ENCODE data around the gene IL1RAPL2.
A peak's percentile ranks its signal among the peaks of the same experiment; 100 is the strongest.
"Not testable (repeated sequence)": the region's sequence is repeated elsewhere in the genome, so short reads cannot be mapped to it uniquely, and the experiment has no call there.

IL1RAPL2 gene

DNA sequence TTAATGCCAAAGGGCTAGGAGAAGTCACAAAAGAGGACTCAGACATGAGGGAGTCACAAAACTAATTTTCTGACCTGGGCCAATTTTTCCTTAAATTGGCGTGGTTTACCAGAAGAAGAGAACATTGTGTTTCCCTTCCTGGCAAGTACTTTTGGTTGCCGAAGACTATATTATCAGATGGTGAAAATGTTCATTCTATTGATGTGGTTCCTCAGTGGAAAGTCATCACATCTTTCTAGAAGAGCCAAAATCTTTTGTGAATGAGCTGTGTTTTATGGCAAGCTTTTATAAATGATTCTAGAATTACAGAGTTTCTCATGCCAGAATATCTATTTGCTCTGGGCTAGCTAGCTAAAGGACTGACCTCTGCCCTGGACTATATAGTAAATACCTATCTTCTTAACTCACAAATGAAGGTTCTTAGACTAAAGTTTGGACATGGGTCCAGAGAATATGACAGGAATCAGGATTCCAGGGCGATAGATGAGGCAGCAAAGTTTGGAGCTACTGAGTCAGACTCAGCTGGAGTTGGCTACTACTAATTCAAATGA, 288.9 kb downstream of the IL1RAPL2 start:
- DNase-seq (ENCODE audit: low read depth) = no peak

DNA sequence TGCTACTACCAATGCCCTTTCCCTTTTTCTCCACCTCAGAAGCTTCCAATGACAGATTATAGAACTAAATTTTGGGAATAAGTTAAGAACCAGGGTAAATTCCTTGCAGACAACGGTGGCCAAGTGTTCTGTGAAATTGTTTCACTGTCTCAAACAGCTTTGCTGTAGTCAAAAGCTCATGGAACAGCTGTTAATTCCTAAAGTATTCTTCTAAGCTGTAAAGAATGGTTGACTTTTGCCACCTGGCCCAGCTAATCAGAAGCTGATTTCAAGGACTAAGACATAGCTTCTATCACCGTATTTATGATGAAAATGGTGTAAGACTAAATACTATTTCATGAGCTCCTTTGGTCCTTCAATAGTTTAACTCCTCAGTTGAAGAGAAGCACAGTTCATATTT, 297.5 kb downstream of the IL1RAPL2 start:
- no peak for DNase-seq (ENCODE audit: low read depth)

DNA sequence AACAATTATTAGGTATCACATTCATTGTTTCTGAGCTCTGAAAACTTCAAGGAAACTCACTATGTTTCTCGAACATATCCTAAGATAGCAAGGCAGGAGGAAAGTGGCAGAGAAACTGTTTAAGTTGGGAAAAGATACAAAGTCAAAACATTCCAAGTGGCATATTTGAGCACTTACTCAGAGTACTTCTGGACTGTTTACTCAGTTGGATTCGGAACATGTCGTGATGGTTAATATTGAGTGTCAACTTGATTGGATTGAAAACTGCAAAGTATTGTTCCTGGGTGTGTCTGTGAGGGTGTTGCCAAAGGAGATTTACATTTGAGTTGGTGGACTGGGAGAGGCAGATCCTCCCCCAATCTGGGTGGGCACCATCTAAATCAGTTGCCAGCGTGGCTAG, 298.3 kb downstream of the IL1RAPL2 start:
- DNase-seq (ENCODE audit: low read depth) = no peak

DNA sequence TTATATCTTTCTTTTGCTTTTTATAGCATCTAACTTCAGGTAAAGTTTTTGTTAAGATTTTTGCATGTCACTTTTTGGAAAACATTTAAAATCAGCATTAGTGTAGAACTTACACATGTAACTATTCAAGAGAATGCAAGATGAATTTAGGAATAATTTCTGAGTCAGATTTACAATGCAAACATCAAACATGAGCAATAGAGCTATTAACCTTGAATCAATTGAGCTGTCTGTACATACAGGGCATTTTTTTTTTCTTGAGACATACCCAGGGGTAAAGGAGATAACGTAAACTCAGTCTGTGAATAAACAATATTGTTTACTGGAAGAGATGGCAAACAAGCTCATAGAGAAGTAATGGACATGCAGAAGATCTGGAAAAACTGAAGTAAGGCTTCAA, 311.5 kb downstream of the IL1RAPL2 start:
- no peak for DNase-seq (ENCODE audit: low read depth)

DNA sequence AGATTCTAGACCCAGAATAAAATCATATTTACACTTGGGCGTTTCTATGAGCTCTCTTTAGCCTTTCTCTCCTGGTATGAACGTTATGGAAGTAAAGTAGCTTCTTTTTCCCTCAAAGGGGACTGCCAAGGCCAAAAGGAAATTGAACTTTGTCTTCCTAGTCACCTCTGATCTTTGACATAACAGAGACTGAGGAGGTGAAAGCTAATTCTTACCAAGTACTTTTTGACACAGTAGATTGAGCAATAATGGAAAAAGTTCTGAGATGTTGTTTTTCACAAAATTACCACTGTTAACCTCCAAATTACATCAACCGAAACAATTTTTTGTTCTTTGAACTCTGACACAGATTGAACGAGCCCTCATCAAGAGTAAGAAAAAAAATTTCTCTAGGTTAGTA, 336.1 kb downstream of the IL1RAPL2 start:
- DNase-seq (ENCODE audit: low read depth) = no peak

DNA sequence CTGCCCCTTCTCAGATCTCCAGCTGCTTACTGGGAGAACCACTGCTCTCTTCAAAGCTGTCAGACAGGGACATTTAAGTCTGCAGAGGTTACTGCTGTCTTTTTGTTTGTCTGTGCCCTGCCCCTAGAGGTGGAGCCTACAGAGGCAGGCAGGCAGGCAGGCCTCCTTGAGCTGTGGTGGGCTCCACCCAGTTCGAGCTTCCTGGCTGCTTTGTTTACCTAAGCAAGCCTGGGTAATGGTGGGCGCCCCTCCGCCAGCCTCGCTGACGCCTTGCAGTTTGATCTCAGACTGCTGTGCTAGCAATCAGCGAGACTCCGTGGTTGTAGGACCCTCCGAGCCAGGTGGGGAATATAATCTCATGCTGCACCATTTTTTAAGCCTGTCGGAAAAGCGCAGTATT, 343.7 kb downstream of the IL1RAPL2 start:
- DNase-seq (ENCODE audit: low read depth) = not testable (repeated sequence)

DNA sequence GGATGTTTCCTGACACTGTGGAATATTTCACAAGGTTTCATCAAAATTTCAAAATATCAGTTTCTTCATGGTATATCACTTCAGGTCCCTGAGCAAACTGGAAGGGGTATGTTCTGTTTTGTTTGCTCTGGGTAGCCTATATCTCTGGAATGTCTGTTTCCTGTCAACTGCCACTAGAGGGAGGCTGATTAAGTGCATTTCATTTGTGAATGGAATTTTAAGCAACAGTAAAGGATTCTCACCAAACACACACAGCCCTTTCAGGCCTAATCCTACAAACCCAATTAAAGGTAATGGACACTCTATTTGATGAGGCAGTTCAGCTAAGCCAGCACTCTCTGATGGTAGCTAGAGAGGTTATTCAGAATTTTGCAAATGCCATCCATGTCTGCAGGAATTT, 347.3 kb downstream of the IL1RAPL2 start:
- DNase-seq (ENCODE audit: low read depth) = no peak

DNA sequence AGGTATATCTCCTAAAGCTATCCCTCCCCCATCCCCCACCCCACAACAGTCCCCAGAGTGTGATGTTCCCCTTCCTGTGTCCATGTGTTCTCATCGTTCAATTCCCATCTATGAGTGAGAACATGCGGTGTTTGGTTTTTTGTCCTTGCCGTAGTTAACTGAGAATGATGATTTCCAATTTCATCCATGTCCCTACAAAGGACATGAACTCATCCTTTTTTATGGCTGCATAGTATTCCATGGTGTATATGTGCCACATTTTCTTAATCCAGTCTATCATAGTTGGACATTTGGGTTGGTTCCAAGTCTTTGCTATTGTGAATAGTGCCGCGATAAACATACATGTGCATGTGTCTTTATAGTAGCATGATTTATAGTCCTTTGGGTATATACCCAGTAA, 348.7 kb downstream of the IL1RAPL2 start:
- DNase-seq (ENCODE audit: low read depth) = not testable (repeated sequence)

DNA sequence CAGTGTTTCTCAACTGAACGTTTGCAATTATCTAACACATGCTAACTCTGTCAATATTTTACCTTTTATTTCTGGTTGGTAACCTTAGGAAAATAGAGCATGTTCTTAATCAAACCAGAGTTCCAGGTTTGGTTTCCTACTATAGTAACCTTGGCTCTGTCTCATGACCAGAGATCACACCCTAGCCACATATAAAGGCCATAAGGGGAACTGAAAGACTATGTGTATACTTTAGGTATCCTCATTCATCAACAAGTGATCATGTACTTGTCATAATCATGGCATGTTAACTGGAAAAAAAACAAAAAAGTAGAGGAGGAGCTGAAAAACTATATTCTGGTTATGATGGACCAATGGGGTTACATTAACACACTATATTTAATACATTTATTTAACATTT, 352.1 kb downstream of the IL1RAPL2 start:
- DNase-seq (ENCODE audit: low read depth) = no peak

DNA sequence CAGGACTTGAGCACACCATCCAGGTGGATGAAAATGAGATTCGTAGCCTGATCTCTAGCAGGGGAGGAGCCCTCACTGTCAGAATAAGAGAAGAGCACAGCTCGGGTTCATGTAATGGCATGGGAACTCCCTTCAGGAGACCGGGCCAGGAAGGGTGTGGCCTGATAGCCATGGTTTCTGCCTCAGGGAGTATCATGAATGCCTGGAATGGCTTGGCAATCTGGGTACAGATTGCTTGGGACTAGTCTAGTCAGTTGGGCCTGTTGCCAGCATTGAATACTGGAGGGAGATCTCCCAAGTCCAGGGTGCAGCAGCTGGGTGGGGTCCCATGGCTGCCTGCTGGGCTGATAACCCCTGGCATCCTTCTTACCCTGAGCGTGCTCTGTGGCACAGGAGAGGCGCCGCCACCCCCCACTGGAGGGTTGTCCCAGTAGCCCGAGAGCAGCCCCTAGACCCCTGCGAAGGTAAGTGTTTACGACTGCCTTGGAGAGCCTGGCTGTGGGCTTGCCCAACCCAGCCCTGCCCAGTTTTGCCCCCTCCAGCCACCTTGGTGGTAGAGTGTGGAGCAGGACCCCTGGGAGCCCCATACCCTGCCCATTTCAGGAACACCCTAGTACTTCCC, 355.7 kb downstream of the IL1RAPL2 start:
- DNase-seq (ENCODE audit: low read depth) = no peak

DNA sequence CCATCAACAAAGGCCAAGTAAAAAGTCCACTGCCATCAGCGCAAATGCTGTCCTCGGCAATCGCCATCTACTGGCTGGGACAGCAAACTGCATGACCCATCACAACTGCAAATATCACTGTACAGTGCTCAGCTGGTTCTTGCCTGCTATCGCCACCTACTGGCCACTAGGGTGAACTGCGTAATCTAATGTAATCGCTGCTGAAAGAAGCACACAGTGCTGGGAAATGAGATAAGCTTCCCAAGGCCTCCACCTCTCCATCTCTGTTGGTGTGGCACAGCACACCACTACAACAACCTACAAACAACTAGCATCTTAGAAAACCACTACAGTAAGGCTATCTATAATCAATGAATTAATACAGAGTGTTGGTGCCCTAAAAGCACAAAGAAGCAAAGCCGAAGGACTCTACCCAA, 356.2 kb downstream of the IL1RAPL2 start:
- peak; percentile 14 for DNase-seq (ENCODE audit: low read depth)

DNA sequence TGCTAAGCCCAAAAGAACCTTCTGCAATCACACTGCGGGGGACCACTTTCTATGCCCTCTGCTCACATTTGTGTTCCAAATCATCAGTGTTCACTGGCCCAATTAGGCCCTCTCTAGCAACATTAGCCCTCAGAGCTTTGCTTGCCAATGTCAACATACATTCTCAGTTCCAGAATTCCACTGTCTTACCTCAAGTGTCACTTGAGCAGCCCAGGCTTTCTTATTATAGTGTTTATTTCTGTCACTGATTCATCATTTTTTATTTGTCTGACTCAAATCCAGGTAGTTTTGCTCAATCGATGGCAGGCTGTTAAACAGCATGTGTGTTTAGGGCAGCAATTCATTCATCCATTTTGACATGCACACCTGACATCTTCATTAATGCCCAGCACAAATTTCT, 363.3 kb downstream of the IL1RAPL2 start:
- no peak for DNase-seq (ENCODE audit: low read depth)

DNA sequence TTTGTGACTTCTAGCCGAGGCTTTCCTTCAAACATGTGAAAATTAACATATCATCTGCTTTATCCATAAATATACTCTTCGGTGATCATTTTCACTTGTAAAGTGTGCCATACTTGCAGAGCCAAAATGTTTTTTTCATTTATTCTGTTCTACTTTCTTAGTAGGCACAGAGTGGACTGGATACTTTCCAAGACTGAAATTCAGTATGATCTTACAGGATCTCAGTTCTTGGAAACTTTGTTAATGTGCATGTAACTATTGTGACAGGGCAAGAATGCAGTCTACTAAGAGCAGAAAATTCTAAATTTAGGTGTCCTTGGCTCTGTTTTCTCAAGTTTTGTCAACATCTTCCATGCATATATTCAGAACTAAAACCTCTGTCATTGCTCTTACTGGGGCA, 369.6 kb downstream of the IL1RAPL2 start:
- DNase-seq (ENCODE audit: low read depth) = no peak

DNA sequence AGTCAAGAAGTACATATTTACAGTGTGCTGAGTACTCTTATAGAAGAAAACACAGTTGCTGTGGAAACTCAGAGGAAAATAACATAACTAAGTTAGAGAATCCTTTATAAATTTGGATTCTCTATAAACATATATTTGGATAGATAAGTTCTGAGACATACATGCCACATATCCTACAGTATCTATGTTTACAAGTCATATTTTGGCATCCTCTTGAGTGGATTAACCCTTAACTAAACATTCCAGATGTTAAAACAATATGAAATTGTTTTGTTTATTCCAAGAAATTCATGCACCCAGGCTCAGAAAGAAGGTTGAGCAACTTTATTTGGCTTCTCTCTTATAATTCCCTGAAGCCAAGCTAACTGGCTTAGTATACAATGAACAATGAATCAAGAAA, 387.3 kb downstream of the IL1RAPL2 start:
- no peak for DNase-seq (ENCODE audit: low read depth)

DNA sequence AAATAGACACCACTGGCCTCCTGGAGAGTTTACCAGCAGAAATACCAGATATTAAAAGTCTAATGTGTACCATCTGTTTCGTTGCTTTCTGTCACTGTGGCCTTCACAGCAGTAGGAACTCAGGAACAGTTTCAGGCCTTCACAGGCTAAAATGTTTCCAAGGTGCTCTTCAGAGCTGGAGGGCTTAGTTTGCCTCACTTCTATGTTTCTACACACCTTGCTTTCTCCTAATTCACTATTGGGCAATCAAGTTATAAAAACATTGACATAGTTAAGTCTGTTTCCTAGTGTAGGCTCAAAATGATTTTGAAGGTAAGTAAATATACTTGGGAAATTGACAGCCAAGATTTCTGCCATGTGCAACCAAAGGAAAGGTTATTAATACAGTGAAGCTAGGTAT, 395.9 kb downstream of the IL1RAPL2 start:
- no peak for DNase-seq (ENCODE audit: low read depth)

DNA sequence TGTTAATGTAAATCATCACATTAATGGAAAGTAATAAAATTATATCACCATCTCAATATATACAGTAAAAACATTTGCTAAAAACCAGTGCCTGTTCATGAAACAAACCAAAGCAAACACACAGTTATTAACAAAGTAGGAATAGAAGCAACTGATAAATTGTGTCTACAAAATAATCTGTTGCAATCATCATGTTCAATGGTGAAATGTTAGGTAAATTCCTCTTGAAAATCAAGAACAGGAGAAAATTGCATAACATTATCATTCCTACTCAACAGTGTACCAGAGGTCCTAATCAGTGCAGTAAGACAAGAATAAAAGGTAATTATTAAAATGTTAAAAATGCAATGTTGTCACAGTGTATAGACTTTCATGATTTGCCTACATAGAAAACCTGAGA, 402.2 kb downstream of the IL1RAPL2 start:
- DNase-seq (ENCODE audit: low read depth) = no peak

DNA sequence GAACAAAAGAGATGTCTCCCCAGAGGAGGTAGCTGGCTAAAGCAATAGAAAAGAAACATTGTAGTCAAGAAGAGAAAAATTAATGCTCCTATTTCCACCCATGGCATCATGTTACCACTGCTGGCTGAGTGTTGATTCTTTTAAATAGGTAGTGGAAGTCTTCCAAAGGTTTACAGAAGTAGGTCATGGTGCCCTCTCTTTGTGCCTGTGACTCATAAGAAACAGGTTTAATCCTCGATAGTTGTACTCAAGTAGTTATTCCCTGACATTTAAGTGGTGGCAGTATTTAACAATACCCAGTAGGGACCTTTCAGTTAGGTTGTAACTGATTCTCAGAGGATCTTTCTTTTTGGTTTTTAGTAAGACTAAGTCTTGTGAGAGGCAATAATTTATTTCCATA, 406.7 kb downstream of the IL1RAPL2 start:
- DNase-seq (ENCODE audit: low read depth) = no peak

DNA sequence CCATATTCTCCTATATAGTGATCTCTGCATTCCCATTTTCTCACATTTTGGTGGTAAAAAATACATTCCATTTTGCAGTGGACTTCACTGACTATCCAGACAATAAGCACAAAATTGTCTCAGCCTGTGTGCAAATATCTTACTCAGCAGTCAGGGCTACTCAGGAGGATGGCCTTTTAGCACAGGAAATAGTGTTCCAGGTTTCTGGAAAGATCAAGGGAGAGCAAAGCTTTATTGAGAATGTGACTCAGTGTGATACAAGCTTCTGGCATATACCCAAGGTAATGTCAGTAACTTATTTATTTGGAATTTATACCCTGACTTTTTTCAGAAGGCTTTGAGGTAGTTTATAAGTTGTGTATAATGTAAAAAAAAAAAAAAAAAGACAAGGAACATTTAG, 421.1 kb downstream of the IL1RAPL2 start:
- DNase-seq (ENCODE audit: low read depth) = no peak

DNA sequence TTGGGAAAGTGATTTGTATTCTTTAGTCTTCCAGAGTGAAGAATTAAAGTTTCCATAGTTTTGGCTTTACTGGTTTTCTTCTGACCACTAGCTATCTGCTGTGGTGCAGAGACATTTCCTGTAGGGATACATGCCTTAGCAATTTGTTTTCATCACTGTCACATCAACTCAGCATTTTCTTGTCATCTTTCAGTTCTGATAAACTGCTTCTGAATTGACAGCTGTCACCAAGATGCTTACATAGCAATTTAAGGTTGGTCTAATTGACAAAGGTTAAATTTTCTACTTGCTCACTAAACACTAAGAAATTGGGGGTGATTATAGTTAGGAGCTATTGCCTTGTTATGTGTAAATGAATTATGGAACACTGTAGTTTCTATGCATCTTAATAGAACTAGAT, 422.0 kb downstream of the IL1RAPL2 start:
- no peak for DNase-seq (ENCODE audit: low read depth)

DNA sequence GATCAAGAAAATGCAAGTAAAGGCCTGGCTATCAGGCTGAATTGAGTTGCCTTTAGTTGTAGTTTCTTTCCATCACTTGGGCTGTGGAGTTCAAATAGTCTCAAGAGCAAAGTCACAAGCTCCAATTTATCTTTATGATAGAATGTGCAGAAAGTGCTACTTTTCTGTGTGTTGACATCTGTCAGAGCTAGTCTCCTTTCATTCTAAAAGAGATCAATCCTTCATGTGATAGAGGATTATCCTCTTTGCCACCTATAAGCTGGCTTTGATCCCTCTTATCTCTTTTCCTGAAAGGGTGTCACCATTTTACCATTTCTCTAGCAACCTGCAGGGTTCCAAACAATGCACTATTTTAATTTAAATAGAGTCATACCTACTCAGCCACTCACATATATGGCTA, 429.5 kb downstream of the IL1RAPL2 start:
- DNase-seq (ENCODE audit: low read depth) = no peak

DNA sequence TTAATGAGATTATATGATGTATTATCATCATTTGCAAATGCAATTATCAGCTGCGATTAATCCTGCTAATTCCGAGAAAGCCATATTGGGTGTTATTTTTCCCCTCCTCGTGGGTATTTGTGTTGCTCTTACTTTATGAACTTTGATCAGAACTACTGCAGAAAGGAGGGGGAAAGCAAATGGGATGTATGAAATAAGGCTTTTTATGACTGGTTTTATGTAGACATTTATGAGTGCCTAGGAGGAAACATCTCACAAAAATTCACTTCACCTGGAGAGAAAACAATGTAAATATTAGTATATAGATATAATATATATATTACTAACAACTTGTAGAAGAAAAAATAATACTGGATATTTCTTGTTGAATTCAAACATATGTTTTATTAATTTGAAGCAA, 440.1 kb downstream of the IL1RAPL2 start:
- DNase-seq (ENCODE audit: low read depth) = no peak

DNA sequence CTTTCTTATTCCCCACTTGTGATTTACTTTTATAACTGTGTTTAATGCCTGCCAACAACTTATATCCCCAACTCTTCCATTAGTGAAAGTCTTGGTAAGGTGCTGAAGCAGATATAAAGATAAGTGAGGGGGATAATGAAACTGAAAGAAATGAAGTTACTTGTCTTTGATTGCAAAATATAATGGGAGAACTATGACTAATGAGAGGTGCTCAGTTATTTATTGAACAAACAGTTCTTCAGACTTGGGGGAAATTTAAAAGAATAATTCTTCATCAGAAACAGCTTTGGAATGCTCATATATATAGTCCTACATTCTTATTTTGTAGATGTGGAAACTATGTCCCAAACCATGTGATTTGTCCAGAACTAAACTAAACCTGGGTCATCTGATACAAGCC, 441.0 kb downstream of the IL1RAPL2 start:
- no peak for DNase-seq (ENCODE audit: low read depth)

DNA sequence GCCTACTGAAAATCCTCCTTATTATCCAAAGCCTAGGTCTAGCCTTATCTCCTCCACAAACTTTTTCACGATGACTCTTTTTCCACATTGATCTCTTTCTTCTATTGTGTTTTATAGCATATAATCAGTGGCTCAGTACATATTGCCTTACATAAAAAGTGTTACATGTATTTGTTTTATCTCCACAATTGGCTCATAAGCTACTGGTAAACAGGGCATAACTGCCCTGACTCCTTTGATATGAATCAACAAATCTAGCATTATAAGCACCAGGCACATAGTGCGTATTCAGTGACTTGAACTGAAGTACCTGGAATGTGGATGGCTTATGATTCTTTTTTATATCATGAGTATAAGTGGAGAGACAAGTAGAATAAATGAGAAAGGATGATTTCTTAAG, 447.7 kb downstream of the IL1RAPL2 start:
- no peak for DNase-seq (ENCODE audit: low read depth)

DNA sequence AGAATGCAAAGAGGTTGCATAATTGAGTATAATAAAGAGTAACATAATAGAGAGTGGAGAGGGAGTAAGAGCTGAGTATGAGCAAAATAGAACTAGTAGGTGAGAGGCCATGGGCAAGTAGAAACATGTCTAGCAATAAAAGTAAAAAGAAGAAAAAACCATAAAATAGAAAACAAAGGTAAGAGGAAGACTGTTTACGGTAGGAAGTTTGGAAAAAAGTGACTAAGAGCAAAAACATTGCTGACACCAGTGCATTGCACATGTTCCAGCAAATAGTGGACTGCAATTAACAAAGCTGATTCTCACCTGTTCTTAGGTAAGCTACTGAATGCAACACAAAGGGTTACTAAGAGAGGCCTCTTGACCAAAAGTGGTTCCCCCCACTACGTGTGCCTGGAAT, 451.6 kb downstream of the IL1RAPL2 start:
- no peak for DNase-seq (ENCODE audit: low read depth)

DNA sequence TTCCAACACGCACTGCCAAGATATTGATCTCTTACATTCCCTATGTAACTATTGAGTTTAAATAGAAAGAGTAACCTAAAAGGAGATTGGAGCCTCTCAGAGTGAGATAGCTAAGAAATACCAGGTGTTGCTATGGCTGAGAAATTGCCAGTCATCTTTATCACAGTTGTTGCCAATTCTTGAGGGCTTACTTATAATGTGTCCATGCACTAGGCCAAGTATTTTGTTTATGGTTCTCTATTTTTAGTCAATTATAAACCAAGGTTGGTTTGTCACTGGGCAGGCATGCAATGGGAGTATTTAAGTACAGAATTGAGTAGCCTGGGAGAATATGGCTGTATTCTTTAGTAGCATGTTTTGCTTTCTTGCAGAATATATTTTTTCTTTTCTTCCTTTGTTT, 452.9 kb downstream of the IL1RAPL2 start:
- DNase-seq (ENCODE audit: low read depth) = no peak
